ENCODE measurements around the gene ANAPC13.
A peak's percentile ranks its signal among the peaks of the same experiment; 100 is the strongest.

ANAPC13 gene

DNA sequence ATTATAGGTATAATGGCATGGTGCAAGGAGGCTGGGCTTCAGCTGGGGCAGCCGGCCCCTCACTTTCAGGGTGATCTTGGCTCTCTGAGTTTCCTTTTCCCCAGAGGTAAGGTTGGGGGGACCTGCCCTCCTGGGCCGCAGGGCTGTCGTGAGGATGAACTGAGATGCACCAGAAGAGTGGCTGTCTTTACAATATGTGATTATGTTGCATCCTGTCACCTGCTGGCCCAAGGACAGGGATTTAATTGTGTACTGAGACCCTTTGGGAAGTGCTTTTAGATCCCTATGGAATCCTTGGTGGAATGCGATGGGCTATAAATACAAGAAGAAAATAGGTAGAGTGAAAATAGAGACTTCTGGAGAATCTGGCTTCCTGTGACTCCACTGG, 22.1 kb downstream of the ANAPC13 start:
- Histone ChIP-seq H2BK15ac (ENCODE audit: low read depth, poor library complexity, severe bottlenecking) (peak overlapping the region; percentile 66), H2BK12ac (ENCODE audit: low read length in 2 of 2) (no peak overlapping the region), H3K23ac (ENCODE audit: low read length in 2 of 2) (no peak overlapping the region)

DNA sequence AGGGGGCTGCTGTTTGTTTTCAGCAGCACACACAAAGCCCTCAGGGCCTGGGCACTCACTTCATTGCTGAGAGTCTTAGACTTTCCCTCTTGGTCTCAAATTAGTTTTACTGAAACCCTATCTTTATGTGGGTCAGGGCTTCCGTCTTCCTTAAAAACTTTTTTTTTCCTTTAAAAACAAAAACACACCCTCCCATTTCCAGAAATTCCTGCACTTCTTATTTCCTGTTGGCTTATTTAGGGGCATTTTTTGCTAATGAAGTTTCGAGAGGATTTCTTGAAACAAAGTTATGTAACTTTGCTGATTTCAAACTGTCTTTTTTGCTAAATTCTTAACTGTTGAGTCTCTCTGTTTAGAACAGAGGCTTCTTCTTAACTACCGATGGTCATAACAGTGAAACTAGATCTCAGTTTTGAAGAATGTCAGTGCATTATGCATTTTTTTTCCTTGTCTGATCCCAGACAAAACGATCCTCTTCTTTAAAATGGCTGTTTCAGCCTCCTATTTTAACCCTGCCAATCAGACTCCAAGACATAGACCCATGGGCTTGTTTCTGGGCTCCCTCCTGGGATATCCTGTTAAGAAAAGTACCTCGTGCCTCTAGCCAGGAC, 23.3 kb downstream of the ANAPC13 start:
- peak overlapping the region; percentile 40 for H2AK5ac ChIP-seq (ENCODE audit: low read length, severe bottlenecking)
- H2BK12ac ChIP-seq (ENCODE audit: low read length in 2 of 2) = no peak overlapping the region
- H3K4me1 ChIP-seq (ENCODE audit: control insufficient read depth, insufficient read depth, low read depth, low read length) = peaks cover 15% of the 10 kb centered on the region
- peak overlapping the region; percentile 13 to 58 for H3K18ac ChIP-seq (ENCODE audit: low read depth in 1 of 2, low read length in 2 of 2)
- peak overlapping the region; percentile 70 for H4K8ac ChIP-seq (ENCODE audit: low read length)
- H2BK120ac ChIP-seq (ENCODE audit: low read depth, low read length) = peak overlapping the region; percentile 55
- H3K14ac ChIP-seq (ENCODE audit: low read length in 2 of 2) = no peak overlapping the region
- DNase-seq = peak; percentile 62
- no peak overlapping the region for H3K23ac ChIP-seq (ENCODE audit: low read length in 2 of 2)
- 19% methylated on average over 4 of the region's 5 CpGs for WGBS
- no peaks in the 10 kb centered on the region for H3K36me3 ChIP-seq (ENCODE audit: control insufficient read depth in 1 of 2, insufficient read depth in 2 of 2, low read depth in 1 of 2, low read length in 2 of 2)
- peak overlapping the region in 1 of 2 experiments; percentile 20 for H3K4me3 ChIP-seq (ENCODE audit: insufficient read depth in 1 of 2, low read depth in 1 of 2, low read length in 2 of 2)
- no peak overlapping the region for H2BK15ac ChIP-seq (ENCODE audit: low read depth, poor library complexity, severe bottlenecking)
- H2AFZ ChIP-seq (ENCODE audit: low read depth, low read length) = no peak overlapping the region
- H3K4ac ChIP-seq (ENCODE audit: low read depth in 1 of 2, low read length in 2 of 2) = peak overlapping the region in 1 of 2 experiments; percentile 57
- no peaks in the 10 kb centered on the region for H3K9me3 ChIP-seq (ENCODE audit: control insufficient read depth, low read length)
- no peaks in the 10 kb centered on the region for H3K27me3 ChIP-seq (ENCODE audit: control insufficient read depth in 1 of 2, insufficient read depth in 1 of 2, low read length in 2 of 2)
- no peaks in the 10 kb centered on the region for H3K79me1 ChIP-seq (replicated peaks; ENCODE audit: low read length, poor library complexity, severe bottlenecking)
- H3K27ac ChIP-seq (ENCODE audit: low read length, poor library complexity, severe bottlenecking) = peak overlapping the region; percentile 53
- no peak overlapping the region for H2BK5ac ChIP-seq (ENCODE audit: low read depth, low read length, poor library complexity, severe bottlenecking)
- no peak overlapping the region for H4K91ac ChIP-seq (ENCODE audit: low read length)
- no peak overlapping the region for H3K4me2 ChIP-seq (ENCODE audit: low read length, poor library complexity, severe bottlenecking)
- peak overlapping the region; percentile 91 for H3K9ac ChIP-seq (ENCODE audit: low read length)

More for the DNA sequence above, 22.1 kb downstream of the ANAPC13 start:
- WGBS = 77% methylated on average over 3 of the region's 4 CpGs
- Histone ChIP-seq H2BK120ac (ENCODE audit: low read depth, low read length) (no peak overlapping the region), H3K4me2 (ENCODE audit: low read length, poor library complexity, severe bottlenecking) (no peak overlapping the region), H3K27ac (ENCODE audit: low read length, poor library complexity, severe bottlenecking) (no peak overlapping the region), H3K4me3 (ENCODE audit: insufficient read depth in 1 of 2, low read depth in 1 of 2, low read length in 2 of 2) (peak overlapping the region in 1 of 2 experiments; percentile 30), H2AFZ (ENCODE audit: low read depth, low read length) (no peak overlapping the region), H3K4me1 (ENCODE audit: control insufficient read depth, insufficient read depth, low read depth, low read length) (peaks cover 15% of the 10 kb centered on the region), H3K18ac (ENCODE audit: low read depth in 1 of 2, low read length in 2 of 2) (peak overlapping the region in 1 of 2 experiments; percentile 75), H2BK5ac (ENCODE audit: low read depth, low read length, poor library complexity, severe bottlenecking) (peak overlapping the region; percentile 40), H3K14ac (ENCODE audit: low read length in 2 of 2) (no peak overlapping the region), H3K27me3 (ENCODE audit: control insufficient read depth in 1 of 2, insufficient read depth in 1 of 2, low read length in 2 of 2) (no peaks in the 10 kb centered on the region), H3K79me1 (replicated peaks; ENCODE audit: low read length, poor library complexity, severe bottlenecking) (no peaks in the 10 kb centered on the region), H3K36me3 (ENCODE audit: control insufficient read depth in 1 of 2, insufficient read depth in 2 of 2, low read depth in 1 of 2, low read length in 2 of 2) (no peaks in the 10 kb centered on the region), H2AK5ac (ENCODE audit: low read length, severe bottlenecking) (peak overlapping the region; percentile 23), H4K8ac (ENCODE audit: low read length) (peak overlapping the region; percentile 1), H3K9ac (ENCODE audit: low read length) (peak overlapping the region; percentile 91), H4K91ac (ENCODE audit: low read length) (no peak overlapping the region), H3K4ac (ENCODE audit: low read depth in 1 of 2, low read length in 2 of 2) (no peak overlapping the region), H3K9me3 (ENCODE audit: control insufficient read depth, low read length) (no peaks in the 10 kb centered on the region)
- DNase-seq = no peak

DNA sequence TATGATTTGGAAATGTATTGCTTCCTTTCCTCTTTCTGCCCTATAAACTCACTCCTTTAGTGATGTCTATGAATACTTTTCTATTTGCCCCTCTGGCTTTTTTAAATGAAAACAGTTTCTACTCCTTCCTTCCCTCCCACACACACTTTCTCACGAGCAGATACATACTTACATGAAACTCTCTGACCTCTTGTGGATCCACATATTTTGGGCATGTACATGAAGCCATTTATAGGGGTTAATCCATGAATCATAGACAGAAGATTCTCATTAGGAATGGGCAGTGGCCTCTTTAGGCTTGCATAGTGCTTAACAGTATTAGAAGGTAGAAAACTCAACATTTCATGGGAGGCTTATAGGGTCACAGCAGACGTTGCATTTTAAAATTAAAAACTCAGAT, 24.8 kb downstream of the ANAPC13 start:
- Histone ChIP-seq H3K4me2 (ENCODE audit: low read length, poor library complexity, severe bottlenecking) (no peak overlapping the region), H2BK15ac (ENCODE audit: low read depth, poor library complexity, severe bottlenecking) (no peak overlapping the region), H3K23ac (ENCODE audit: low read length in 2 of 2) (no peak overlapping the region), H3K4me3 (ENCODE audit: insufficient read depth in 1 of 2, low read depth in 1 of 2, low read length in 2 of 2) (peak overlapping the region in 1 of 2 experiments; percentile 33), H3K18ac (ENCODE audit: low read depth in 1 of 2, low read length in 2 of 2) (no peak overlapping the region), H3K36me3 (ENCODE audit: control insufficient read depth in 1 of 2, insufficient read depth in 2 of 2, low read depth in 1 of 2, low read length in 2 of 2) (no peaks in the 10 kb centered on the region), H3K14ac (ENCODE audit: low read length in 2 of 2) (no peak overlapping the region), H3K4me1 (ENCODE audit: control insufficient read depth, insufficient read depth, low read depth, low read length) (peaks cover 15% of the 10 kb centered on the region), H4K8ac (ENCODE audit: low read length) (no peak overlapping the region), H2BK12ac (ENCODE audit: low read length in 2 of 2) (no peak overlapping the region), H3K79me1 (replicated peaks; ENCODE audit: low read length, poor library complexity, severe bottlenecking) (no peaks in the 10 kb centered on the region), H3K27me3 (ENCODE audit: control insufficient read depth in 1 of 2, insufficient read depth in 1 of 2, low read length in 2 of 2) (no peaks in the 10 kb centered on the region), H4K91ac (ENCODE audit: low read length) (no peak overlapping the region), H2AFZ (ENCODE audit: low read depth, low read length) (no peak overlapping the region), H3K27ac (ENCODE audit: low read length, poor library complexity, severe bottlenecking) (no peak overlapping the region), H2AK5ac (ENCODE audit: low read length, severe bottlenecking) (no peak overlapping the region), H3K9me3 (ENCODE audit: control insufficient read depth, low read length) (no peaks in the 10 kb centered on the region), H3K4ac (ENCODE audit: low read depth in 1 of 2, low read length in 2 of 2) (no peak overlapping the region), H2BK120ac (ENCODE audit: low read depth, low read length) (no peak overlapping the region), H2BK5ac (ENCODE audit: low read depth, low read length, poor library complexity, severe bottlenecking) (no peak overlapping the region), H3K9ac (ENCODE audit: low read length) (peak overlapping the region; percentile 82)
- WGBS = no CpG with 5 or more reads among the region's 2 CpGs
- DNase-seq = peak; percentile 49

DNA sequence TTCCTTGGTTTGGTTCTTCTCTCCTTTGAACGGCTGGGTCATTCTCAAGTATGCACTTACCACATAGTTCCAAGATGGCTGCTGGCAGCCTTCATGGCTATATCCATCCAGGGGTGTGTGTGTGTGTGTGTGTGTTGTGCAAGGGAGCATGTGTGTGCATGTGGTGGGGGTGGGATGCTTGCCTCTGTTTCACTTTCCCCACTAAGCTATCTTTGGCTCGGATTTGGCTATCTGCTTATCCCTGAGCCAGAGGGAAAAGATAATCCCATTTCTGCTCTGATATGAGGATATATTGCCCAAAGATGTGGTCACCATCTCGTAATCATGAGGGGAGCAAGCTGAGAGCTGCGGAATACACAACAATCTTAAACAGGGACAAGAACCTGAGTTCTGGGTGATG, 26.2 kb downstream of the ANAPC13 start:
- Histone ChIP-seq H2AK5ac (ENCODE audit: low read length, severe bottlenecking) (no peak overlapping the region), H3K4me3 (ENCODE audit: insufficient read depth in 1 of 2, low read depth in 1 of 2, low read length in 2 of 2) (peak overlapping the region in 1 of 2 experiments; percentile 8), H3K9ac (ENCODE audit: low read length) (no peak overlapping the region), H4K91ac (ENCODE audit: low read length) (no peak overlapping the region), H2BK120ac (ENCODE audit: low read depth, low read length) (no peak overlapping the region), H3K14ac (ENCODE audit: low read length in 2 of 2) (no peak overlapping the region), H3K79me1 (replicated peaks; ENCODE audit: low read length, poor library complexity, severe bottlenecking) (no peaks in the 10 kb centered on the region), H4K8ac (ENCODE audit: low read length) (no peak overlapping the region), H3K4me1 (ENCODE audit: control insufficient read depth, insufficient read depth, low read depth, low read length) (peaks cover 10% of the 10 kb centered on the region), H2BK12ac (ENCODE audit: low read length in 2 of 2) (peak overlapping the region in 1 of 2 experiments; percentile 72), H3K23ac (ENCODE audit: low read length in 2 of 2) (no peak overlapping the region), H3K18ac (ENCODE audit: low read depth in 1 of 2, low read length in 2 of 2) (no peak overlapping the region), H2BK15ac (ENCODE audit: low read depth, poor library complexity, severe bottlenecking) (no peak overlapping the region), H3K9me3 (ENCODE audit: control insufficient read depth, low read length) (no peaks in the 10 kb centered on the region), H2BK5ac (ENCODE audit: low read depth, low read length, poor library complexity, severe bottlenecking) (no peak overlapping the region), H3K27me3 (ENCODE audit: control insufficient read depth in 1 of 2, insufficient read depth in 1 of 2, low read length in 2 of 2) (no peaks in the 10 kb centered on the region), H3K4me2 (ENCODE audit: low read length, poor library complexity, severe bottlenecking) (no peak overlapping the region), H3K36me3 (ENCODE audit: control insufficient read depth in 1 of 2, insufficient read depth in 2 of 2, low read depth in 1 of 2, low read length in 2 of 2) (no peaks in the 10 kb centered on the region), H3K4ac (ENCODE audit: low read depth in 1 of 2, low read length in 2 of 2) (peak overlapping the region in 1 of 2 experiments; percentile 30), H3K27ac (ENCODE audit: low read length, poor library complexity, severe bottlenecking) (no peak overlapping the region), H2AFZ (ENCODE audit: low read depth, low read length) (no peak overlapping the region)
- DNase-seq = no peak
- WGBS = 95% methylated on average over 3 of the region's 4 CpGs
